Limb (tissue), 2 donors: ENCODE data around the gene DYSF.
A peak's percentile ranks its signal among the peaks of the same experiment; 100 is the strongest.

Source experiments
- DNase-seq, 2 donors: peaks; one replicate each; pipeline ENCODE4 v3.0.0-alpha.2; 2016; ENCODE audit errors: extremely low spot score in 2 of 2

The DYSF gene

GRCh38 chr2:71456617-71457016 is 3.3 kb downstream of the DYSF start:
- no peak for DNase-seq

- DNase-seq, result no peak
Measured at GRCh38 chr2:71457123-71457915, 4.0 kb downstream of the DYSF start.

GRCh38 chr2:71457923-71458322 is 4.6 kb downstream of the DYSF start:
- DNase-seq, result no peak

- DNase-seq, result no peak
Measured at GRCh38 chr2:71458413-71459083, 5.2 kb downstream of the DYSF start.

GRCh38 chr2:71459084-71459431 is 5.7 kb downstream of the DYSF start:
- DNase-seq, result no peak

GRCh38 chr2:71460056-71460455 is 6.7 kb downstream of the DYSF start:
- no peak for DNase-seq

- DNase-seq, result no peak
Measured at GRCh38 chr2:71460595-71461303, 7.4 kb downstream of the DYSF start.

- DNase-seq, result no peak
Measured at GRCh38 chr2:71461304-71461671, 7.9 kb downstream of the DYSF start.

- DNase-seq, result no peak
Measured at GRCh38 chr2:71462056-71462605, 8.8 kb downstream of the DYSF start.

GRCh38 chr2:71462641-71463341 is 9.4 kb downstream of the DYSF start:
- no peak for DNase-seq

- no peak for DNase-seq
Measured at GRCh38 chr2:71463342-71463654, 9.9 kb downstream of the DYSF start.

GRCh38 chr2:71464389-71464788 is 11.0 kb downstream of the DYSF start:
- no peak for DNase-seq

GRCh38 chr2:71465356-71465755 is 12.0 kb downstream of the DYSF start:
- no peak for DNase-seq

GRCh38 chr2:71465961-71466300 is 12.6 kb downstream of the DYSF start:
- DNase-seq, result no peak

- peak in 1 of 2 donors; percentile 62 for DNase-seq
Measured at GRCh38 chr2:71466301-71467179, 13.2 kb downstream of the DYSF start.

- no peak for DNase-seq
Measured at GRCh38 chr2:71467180-71467815, 13.9 kb downstream of the DYSF start.

GRCh38 chr2:71468279-71469015 is 15.1 kb downstream of the DYSF start:
- no peak for DNase-seq

GRCh38 chr2:71469403-71470398 is 16.3 kb downstream of the DYSF start:
- no peak for DNase-seq

- DNase-seq, result no peak
Measured at GRCh38 chr2:71471276-71471675, 17.9 kb downstream of the DYSF start.
